T-helper 22 cell (primary cell): ENCODE data around the gene TFB1M.

Source experiments
- DNase-seq: peaks from one replicate; pipeline ENCODE4 v3.0.0-alpha.2; 2020; ENCODE audit warnings: low read depth

The TFB1M gene

DNA sequence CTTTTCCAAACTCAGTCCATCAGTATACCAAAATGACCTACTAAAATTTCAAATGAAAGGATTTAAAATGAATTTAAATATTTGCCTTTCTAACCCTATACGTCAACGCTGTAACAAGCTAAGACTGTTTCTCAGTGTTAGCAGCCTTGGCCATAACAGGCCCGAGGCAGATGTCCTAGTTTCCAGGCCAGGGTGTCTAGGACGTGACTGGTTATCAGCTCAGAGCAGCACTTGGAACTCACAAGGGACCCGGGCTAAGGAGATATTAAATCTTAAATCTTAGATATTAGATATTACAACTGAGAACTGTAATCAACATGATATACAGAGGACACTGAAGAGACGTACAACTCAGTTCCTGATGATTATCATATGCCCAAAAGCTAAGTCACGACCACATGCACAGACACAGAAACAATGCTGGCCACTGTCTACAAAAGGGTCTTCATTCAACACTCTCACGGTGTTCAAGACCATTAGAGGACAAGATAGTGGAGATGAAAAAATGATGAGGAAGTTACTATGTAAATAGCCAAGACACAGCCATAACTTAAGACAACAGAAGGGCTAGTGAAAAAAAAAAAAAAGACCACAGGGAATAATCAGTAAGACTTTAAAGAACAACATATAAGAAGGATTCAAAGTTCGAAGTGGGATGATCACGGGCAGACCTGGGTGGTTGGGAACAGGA is 50.8 kb downstream of the TFB1M start, which contains the start of gene CLDN20:
TSS of gene CLDN20 (plus strand) at position 641 of the 691 bp plus-strand sequence. CDS start 11,707 bp downstream, outside the sequence.
- DNase-seq = no peak

DNA sequence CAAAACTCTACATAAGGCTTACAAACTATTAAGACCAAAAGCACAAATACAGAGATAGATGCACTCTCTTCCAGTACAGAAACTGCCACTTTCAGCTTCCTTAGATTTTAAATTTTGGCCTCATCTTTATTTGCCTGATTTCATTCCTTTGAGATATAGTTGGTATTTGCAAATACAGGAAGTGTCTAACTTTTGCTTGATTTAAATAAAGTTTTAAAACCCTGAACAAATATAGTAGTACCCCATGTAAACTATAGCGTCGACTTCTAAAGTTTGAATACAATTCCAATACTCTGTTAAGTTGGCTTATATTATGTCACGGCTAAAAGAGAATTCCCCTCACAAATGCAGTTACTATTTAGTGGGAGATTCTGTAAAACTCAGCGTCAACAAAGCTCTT is 51.6 kb downstream of the TFB1M start:
- DNase-seq = no peak

GRCh38 chr6:155261111-155261900 is 53.0 kb downstream of the TFB1M start:
- no peak for DNase-seq

- DNase-seq = no peak
Observed at GRCh38 chr6:155260686-155261085, 53.6 kb downstream of the TFB1M start.

DNA sequence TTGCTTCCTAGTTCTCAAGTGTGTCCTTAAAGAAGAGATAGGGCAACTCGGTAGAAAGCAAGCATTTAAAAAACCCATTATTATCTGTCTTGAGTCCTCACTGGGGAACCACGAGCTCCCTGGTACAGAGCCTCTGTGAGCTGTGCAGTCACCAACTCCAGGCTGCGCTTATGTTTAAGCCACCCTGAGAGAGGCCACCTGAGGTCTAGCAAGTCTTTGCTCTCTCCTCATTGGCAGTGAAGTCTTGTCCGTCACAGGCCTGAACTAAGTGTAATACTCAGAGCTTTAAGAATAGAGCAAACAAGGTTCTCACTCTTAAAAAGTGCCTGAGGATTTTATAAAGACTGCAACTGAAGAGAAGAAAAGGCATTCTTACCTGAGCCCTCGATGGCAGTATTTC is 54.4 kb downstream of the TFB1M start:
- no peak for DNase-seq

DNA sequence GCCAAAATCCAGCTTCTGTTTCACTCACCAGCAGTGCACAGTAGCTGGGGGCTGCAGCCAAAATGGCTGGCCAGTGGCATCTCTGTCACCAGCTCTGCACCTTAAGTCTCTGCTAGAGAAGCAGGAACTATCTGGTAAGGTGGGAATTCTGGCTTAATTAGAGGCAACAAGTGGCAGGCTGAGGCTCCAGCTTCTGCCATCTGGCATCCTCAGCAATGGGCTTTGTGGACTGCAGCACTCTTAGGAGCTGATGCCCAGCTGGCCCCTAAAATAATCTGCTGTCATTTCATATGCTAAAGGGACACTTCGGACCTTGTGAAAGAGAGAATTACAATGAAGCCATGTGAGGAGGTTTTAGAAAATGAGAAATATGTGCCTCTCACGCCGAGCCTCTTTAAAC is 55.1 kb downstream of the TFB1M start:
- no peak for DNase-seq

DNA sequence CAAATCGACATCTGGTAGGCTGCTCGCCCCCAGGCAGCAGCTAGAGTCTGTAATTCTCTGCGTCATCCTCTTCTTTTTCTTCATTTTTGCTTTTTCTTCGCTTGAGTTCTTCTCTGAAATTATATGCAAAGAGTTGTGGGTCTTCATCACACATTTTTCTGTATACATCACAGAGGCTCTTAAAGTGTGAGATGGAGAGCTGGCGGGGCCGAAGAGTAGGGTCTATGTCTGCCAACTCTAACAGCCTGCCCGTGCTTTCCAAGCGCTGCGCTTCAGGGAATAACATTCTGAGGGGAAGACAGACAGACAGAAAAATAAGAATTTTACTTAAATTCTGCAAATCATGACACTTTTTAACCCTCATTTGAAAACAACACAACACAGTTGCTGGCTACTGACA is 56.5 kb downstream of the TFB1M start:
- DNase-seq = no peak

DNA sequence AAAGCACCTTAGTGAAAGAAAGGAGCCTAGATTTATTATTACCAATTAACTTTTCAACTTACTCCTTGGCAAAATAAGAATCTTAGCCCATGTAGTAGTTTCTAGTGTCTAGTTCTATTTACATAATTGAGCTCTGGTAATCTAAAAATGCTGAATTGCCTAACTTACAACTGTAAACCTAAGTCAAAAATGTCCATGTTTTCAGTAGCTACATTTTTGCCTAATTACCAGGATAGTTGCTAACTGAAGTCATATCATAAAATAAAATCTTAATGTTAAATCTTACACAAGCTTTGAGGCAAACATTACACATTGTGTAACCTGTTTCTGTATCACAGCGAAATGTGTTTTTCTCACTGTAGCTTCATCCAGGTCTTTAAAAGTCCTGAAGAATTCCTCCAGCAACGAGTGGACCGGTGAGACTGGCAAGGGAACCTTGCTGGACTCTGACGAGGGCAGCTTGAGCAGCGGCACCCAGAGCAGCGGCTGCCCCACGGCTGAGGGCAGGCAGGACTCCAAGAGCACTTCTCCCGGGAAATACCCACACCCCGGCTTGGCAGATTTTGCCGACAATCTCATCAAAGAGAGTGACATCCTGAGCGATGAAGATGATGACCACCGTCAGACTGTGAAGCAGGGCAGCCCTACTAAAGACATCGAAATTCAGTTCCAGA is 58.0 kb downstream of the TFB1M start:
- DNase-seq = no peak

DNA sequence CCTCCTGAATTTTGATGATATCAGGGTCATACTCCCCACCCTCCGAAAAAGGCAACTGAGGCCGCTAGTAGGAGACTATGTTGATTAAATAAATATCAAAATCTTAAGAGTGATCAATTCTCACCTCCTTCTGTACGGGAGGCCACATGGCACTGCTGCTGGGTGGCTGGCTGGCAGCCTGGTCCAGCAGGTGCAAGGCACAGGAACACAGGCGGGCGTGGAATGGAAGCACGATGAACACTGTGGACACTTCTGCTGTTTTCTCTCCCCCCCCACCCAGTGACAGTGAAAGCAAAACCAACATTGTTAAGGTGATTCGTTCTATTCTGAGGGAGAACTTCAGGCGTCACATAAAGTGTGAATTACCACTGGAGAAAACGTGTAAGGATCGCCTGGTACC is 60.1 kb downstream of the TFB1M start:
- no peak for DNase-seq

GRCh38 chr6:155253337-155253736 is 60.9 kb downstream of the TFB1M start:
- DNase-seq = no peak

- DNase-seq = no peak
Observed at GRCh38 chr6:155252581-155252980, 61.7 kb downstream of the TFB1M start.

DNA sequence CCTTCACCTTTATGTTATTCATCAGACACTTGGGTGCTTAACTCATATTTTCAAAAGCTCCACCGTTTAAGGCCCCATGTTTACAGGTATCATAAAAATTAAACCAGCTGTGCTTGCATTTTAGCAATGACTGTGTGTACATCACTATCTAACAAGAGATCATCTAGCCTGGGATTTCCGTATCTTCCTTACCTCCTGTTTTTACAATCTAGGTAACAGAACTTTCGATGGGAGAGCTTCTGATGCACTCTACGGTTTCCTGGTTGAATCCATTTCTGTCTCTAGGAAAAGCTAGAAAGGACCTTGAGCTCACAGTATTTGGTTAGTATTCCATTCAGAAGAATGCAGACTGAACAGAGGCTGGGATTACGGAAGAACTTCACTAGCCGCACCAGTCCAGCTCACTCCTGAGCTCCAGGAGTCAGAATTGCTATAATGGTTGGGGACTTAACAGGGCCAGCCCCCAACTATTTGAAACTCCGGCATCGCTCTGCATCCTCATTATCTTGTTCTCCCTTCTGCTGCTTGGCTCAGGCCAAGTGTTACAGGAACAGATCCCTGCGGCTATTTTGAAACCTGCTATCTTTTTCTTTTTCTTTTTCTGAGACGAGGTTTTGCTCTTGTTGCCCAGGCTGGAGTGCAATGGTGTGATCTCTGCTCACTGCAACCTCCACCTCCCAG is 63.4 kb downstream of the TFB1M start:
- DNase-seq = no peak

DNA sequence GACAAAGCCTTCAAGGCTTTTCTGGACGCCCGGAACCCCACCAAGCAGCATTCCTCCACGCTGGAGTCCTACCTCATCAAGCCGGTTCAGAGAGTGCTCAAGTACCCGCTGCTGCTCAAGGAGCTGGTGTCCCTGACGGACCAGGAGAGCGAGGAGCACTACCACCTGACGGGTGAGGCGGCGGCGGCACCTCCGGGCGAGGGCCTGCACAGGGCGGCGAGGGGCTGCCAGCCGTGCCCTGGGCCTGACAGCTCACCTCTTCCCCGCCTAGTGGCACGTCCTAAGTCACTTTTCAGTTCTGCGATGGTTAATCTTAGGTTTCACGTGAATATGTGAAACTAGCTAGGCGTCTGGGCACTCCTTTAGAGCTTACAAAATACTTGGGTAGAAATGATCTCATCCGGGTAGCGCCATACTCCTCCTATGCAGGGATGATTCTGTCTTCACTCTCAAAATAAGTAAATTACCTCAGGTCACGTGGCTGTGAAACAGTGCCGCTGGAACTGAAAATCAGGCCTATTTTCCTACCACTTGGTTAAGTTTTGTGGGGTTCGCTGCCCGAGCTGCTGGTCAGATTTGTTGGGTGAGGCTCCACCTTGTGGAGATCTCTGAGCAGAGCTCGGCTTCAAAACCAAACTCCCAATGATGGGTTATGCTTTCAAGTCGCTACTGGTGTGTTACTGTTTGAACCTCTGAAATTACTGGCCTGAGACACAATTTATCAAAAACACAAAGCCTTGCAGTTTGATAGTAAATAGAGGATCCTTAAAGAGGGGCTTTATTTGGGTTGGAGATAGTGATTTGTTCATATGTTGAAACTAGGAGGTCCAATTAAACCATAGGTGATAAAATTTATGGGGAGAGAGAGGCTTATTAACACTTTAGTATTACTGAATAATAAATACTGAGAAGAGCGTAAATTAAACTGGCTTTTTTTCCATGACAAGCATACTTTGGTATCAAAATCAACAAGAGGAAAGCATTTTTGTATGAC is 66.0 kb downstream of the TFB1M start:
- no peak for DNase-seq

GRCh38 chr6:155247618-155248007 is 66.7 kb downstream of the TFB1M start:
- no peak for DNase-seq

DNA sequence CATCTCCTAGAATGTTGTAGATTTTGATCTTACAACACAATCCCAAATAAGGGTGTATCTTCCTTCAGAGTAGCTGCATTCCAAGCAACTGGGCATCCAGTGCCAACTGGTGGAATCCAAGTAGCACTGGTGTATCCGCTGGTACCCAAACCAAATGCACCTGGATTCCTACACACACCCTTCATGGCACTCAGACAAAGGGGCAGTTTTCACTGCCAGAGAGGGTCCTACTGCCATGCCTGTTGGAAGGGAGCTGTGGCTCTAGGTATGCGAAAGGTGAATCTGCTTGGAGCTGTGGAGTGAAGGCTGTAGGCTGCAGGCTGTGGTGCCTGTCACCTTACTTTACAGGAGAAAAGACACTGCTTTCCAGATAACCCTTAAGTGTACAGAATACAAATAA is 67.5 kb downstream of the TFB1M start:
- DNase-seq = no peak

- DNase-seq = no peak
Observed at GRCh38 chr6:155245831-155246230, 68.5 kb downstream of the TFB1M start.

DNA sequence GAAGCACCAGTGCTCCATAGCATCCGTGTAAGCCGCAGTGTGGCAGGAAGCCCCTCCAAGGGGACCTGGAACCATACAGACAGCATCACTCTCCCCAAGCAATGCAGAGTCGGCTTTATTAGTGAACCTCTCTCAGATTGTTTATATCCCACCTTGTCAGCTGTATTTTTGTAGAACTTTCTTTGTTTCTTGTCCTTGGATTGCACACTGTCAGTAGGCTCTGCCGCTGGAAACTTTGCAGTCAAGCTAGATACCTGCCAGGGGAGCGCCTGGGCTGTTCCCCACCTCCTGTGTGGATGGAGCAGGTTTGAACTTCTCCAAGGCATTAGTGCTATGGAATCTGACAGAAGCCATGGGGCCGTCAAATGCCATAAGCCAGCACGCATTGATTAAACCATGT is 69.1 kb downstream of the TFB1M start:
- no peak for DNase-seq

DNA sequence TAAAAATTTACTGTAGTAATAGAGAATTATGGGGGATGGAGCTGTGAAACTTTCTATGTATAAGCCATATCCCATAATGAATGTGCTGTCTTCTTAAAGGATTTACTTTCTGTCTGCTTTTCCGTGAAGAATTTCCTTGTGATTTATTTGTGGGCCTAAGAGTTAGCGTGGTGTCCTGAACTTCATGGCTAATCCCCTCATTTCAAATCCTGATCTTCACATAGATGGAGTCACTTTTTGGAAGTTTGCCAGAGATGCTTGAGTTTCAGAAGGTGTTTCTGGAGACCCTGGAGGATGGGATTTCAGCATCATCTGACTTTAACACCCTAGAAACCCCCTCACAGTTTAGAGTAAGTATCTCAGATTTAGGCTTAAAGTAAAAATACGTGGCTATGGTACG is 69.8 kb downstream of the TFB1M start:
- no peak for DNase-seq

GRCh38 chr6:155241966-155242365 is 72.3 kb downstream of the TFB1M start:
- DNase-seq = no peak

DNA sequence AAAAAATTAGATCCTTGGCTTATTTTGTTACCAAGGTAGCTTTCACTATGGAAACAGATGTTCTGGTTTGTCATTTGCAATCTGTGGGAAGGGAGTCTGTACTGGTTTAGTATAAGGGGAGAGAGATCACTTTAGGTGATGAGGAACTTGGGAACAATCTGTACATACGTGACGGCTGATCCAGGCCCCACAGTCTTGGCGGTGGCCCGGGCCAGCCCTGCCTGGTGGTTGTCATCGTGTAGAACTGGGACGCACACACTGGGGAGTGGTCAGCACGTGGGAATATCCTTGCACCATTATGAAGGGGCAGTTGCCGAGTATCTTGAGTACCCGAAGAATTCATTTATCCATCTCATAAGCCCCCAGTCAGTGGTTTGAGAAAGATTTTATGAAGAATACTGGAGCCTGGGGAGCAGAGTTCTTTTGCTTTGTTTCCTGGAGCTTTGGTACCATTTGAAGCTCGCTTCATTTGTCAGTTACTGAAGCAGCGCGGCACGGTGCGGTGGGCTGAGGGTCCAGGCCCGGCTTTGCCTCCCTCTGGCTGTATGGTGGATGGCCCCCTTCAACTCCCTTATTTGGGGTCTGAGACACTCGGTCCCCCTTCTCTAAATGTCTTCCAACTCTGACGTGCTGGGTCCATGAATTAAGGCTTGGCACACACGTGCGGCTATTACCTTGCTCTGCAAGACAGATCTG is 73.2 kb downstream of the TFB1M start:
- DNase-seq = no peak

GRCh38 chr6:155237613-155238012 is 76.7 kb downstream of the TFB1M start:
- no peak for DNase-seq
